ENCODE measurements around the gene CXCL17.
"Not testable (repeated sequence)": the region's sequence is repeated elsewhere in the genome, so short reads cannot be mapped to it uniquely, and the experiment has no call there.

CXCL17 gene

GRCh38 chr19:42465827-42466280 lies 23.1 kb upstream of the CXCL17 start:
- no peak for DNase-seq

GRCh38 chr19:42461700-42462324 lies 19.1 kb upstream of the CXCL17 start:
- DNase-seq = no peak

- DNase-seq = not testable (repeated sequence)
Observed at GRCh38 chr19:42461231-42461630, 18.5 kb upstream of the CXCL17 start.

- no peak for DNase-seq
Observed at GRCh38 chr19:42459926-42460325, 17.2 kb upstream of the CXCL17 start.

- DNase-seq = no peak
Observed at GRCh38 chr19:42455621-42456081, 12.9 kb upstream of the CXCL17 start.

- no peak for DNase-seq
Observed at GRCh38 chr19:42455086-42455485, 12.3 kb upstream of the CXCL17 start.

GRCh38 chr19:42452590-42452989 lies 9.8 kb upstream of the CXCL17 start:
- no peak for DNase-seq

- DNase-seq = peak; percentile 89
Observed at GRCh38 chr19:42450314-42450934, 7.7 kb upstream of the CXCL17 start.

- DNase-seq = not testable (repeated sequence)
Observed at GRCh38 chr19:42448306-42448705, 5.6 kb upstream of the CXCL17 start.

- DNase-seq = no peak
Observed at GRCh38 chr19:42445948-42446347, 3.2 kb upstream of the CXCL17 start.

- DNase-seq = peak; percentile 23
Observed at GRCh38 chr19:42443944-42444398, 1.2 kb upstream of the CXCL17 start.

GRCh38 chr19:42441049-42441445 lies 1.7 kb downstream of the CXCL17 start:
- DNase-seq = no peak

GRCh38 chr19:42440357-42441048 lies 2.2 kb downstream of the CXCL17 start:
- DNase-seq = peak; percentile 22

GRCh38 chr19:42436006-42436405 lies 6.7 kb downstream of the CXCL17 start:
- DNase-seq = peak; percentile 7

- DNase-seq = no peak
Observed at GRCh38 chr19:42435316-42435715, 7.4 kb downstream of the CXCL17 start.

- DNase-seq = no peak
Observed at GRCh38 chr19:42433503-42434260, 9.1 kb downstream of the CXCL17 start.

GRCh38 chr19:42431486-42431885 lies 11.3 kb downstream of the CXCL17 start:
- no peak for DNase-seq

GRCh38 chr19:42428676-42429075 lies 14.1 kb downstream of the CXCL17 start:
- no peak for DNase-seq

- no peak for DNase-seq
Observed at GRCh38 chr19:42427313-42427712, 15.4 kb downstream of the CXCL17 start, which contains the start of gene LIPE. TSS of gene LIPE (minus strand) at chr19:42427388. CDS start at chr19:42427149, 239 bp downstream.

- no peak for DNase-seq
Observed at GRCh38 chr19:42426643-42427042, 16.1 kb downstream of the CXCL17 start.

- no peak for DNase-seq
Observed at GRCh38 chr19:42424712-42425131, 18.0 kb downstream of the CXCL17 start.

GRCh38 chr19:42424345-42424707 lies 18.4 kb downstream of the CXCL17 start:
- no peak for DNase-seq
